PC-3 (cell line): ENCODE data around the gene GBE1. TPM values are rescaled to one million over a fixed set of nuclear protein-coding genes. Genes with fewer than 3 reads are reported as not detected.
"Not testable (repeated sequence)": the region's sequence is repeated elsewhere in the genome, so short reads cannot be mapped to it uniquely, and the experiment has no call there.

Experiments used
- ATAC-seq: fragments of 200-7000 bp; cut with Tn5 transposase; 2 replicates; pipeline ENCODE4 v1.9.1; 2020; ENCODE audit warnings: mild to moderate bottlenecking, moderate library complexity
- BruUV-seq: library from RNA; stranded (reverse); fragments of 400-500 nt; replicated peaks from 2 replicates; lab custom pipeline; 2021; lab: Mats Ljungman, UMichigan
- CTCF ChIA-PET: fragments of 300-600 bp; sonication (Branson Sonifier 250); formaldehyde crosslinking; loops from one replicate; lab custom pipeline; 2022; ENCODE audit warnings: antibody characterized with exemption; lab: Charles Lee
- POLR2A ChIA-PET: fragments of 300-600 bp; sonication (Branson Sonifier 250); formaldehyde crosslinking; loops from one replicate; lab custom pipeline; 2022; ENCODE audit warnings: antibody characterized with exemption; ENCODE audit not compliant: unreplicated experiment; lab: Charles Lee
- DNase-seq: peaks from one replicate; pipeline ENCODE4 v3.0.0-alpha.2; 2015
- H2AFZ ChIP-seq: fragments of 300-600 bp; sonication (generic); 2 replicates; pipeline ENCODE4 v1.6.0; 2016; ENCODE audit warnings: antibody characterized with exemption, low read length
- H3F3A ChIP-seq: fragments of 300-600 bp; sonication (generic); one replicate; pipeline ENCODE4 v1.6.0; 2017; ENCODE audit warnings: antibody characterized with exemption, low read length, control low read depth, mild to moderate bottlenecking; ENCODE audit not compliant: unreplicated experiment
- H3K27ac ChIP-seq: fragments of 300-600 bp; sonication (generic); 2 replicates; pipeline ENCODE4 v1.5.1; 2016; ENCODE audit warnings: mild to moderate bottlenecking, low read length
- H3K27me3 ChIP-seq: fragments of 300-600 bp; sonication (generic); 2 replicates; pipeline ENCODE4 v1.6.1; 2016; ENCODE audit warnings: low read length, mixed read lengths
- H3K36me3 ChIP-seq: fragments of 300-600 bp; sonication (generic); 2 replicates; pipeline ENCODE4 v1.6.1; 2016; ENCODE audit warnings: low read depth, mixed run types, low read length, mixed read lengths
- H3K4me1 ChIP-seq: fragments of 300-600 bp; sonication (generic); 2 replicates; pipeline ENCODE4 v1.5.1; 2016; ENCODE audit warnings: low read length; ENCODE audit not compliant: insufficient read depth
- H3K4me2 ChIP-seq: fragments of 300-600 bp; sonication (generic); 2 replicates; pipeline ENCODE4 v1.6.0; 2016; ENCODE audit warnings: low read length
- H3K4me3 ChIP-seq: fragments of 300-600 bp; sonication (generic); 2 replicates; pipeline ENCODE4 v1.5.1; 2016; ENCODE audit warnings: mild to moderate bottlenecking, low read length, mixed read lengths
- H3K79me2 ChIP-seq: fragments of 300-600 bp; sonication (generic); 2 replicates; pipeline ENCODE4 v1.6.1; 2017; ENCODE audit warnings: low read length, mixed read lengths
- H3K9ac ChIP-seq: fragments of 300-600 bp; sonication (generic); 2 replicates; pipeline ENCODE4 v1.6.0; 2016; ENCODE audit warnings: mild to moderate bottlenecking, low read length
- H3K9me2 ChIP-seq: fragments of 300-600 bp; sonication (generic); replicated peaks from 2 replicates; pipeline ENCODE4 v1.6.1; 2016; ENCODE audit warnings: mixed run types, low read length, mixed read lengths
- H3K9me3 ChIP-seq: fragments of 300-600 bp; sonication (generic); 2 replicates; pipeline ENCODE4 v1.6.1; 2016; ENCODE audit warnings: low read length, mixed read lengths
- H4K20me1 ChIP-seq: fragments of 300-600 bp; sonication (generic); 2 replicates; pipeline ENCODE4 v1.6.1; 2016; ENCODE audit warnings: low read length, mixed read lengths
- CTCF ChIP-seq: fragments of 300-600 bp; sonication (generic); conservative IDR thresholded peaks from 2 replicates; pipeline ENCODE4 v1.5.1; 2017; ENCODE audit warnings: antibody characterized with exemption, low read depth, mild to moderate bottlenecking, low read length
- EZH2 ChIP-seq: fragments of 300-600 bp; sonication (generic); IDR thresholded peaks from one replicate; pipeline ENCODE4 v1.6.1; 2017; ENCODE audit warnings: antibody characterized with exemption, mild to moderate bottlenecking, low read length; ENCODE audit not compliant: unreplicated experiment
- EZH2phosphoT487 ChIP-seq: fragments of 300-600 bp; sonication (generic); IDR thresholded peaks from 2 replicates; pipeline ENCODE4 v1.6.1; 2018; ENCODE audit warnings: mild to moderate bottlenecking, antibody characterized with exemption, low read length, borderline replicate concordance
- intact Hi-C: fragments of 100-400 bp; cut with micrococcal nuclease; formaldehyde crosslinking; loops from 2 replicates; pipeline ENCODE4 v1.9.0; 2023
- total RNA-seq: library from RNA; depleted of rRNA; stranded (reverse); fragments of >200 nt; gene quantifications from 2 replicates; pipeline ENCODE4 v1.2.3, GENCODE V29; 2014

The GBE1 gene
- total RNA-seq, 1 experiment from 2014 or later, result 57.7 TPM

- H3K79me2 ChIP-seq, result no peaks in the 10 kb centered on the region
- H2AFZ ChIP-seq, result no peak overlapping the region
- no peaks in the 10 kb centered on the region for H3K27me3 ChIP-seq
- intact Hi-C loops, result no loop called here
- no peak overlapping the region for H3K4me2 ChIP-seq
- H3K9ac ChIP-seq, result no peak overlapping the region
- DNase-seq (no peak), ATAC-seq (no peak)
- no peaks in the 10 kb centered on the region for H3K4me1 ChIP-seq
- H3K9me3 ChIP-seq, result no peaks in the 10 kb centered on the region
- no peaks in the 10 kb centered on the region for H3K9me2 ChIP-seq
- ChIA-PET CTCF (no interaction called here), POLR2A (no interaction called here)
- H3K4me3 ChIP-seq, result no peak overlapping the region
- H3F3A ChIP-seq, result no peaks in the 10 kb centered on the region
- H3K27ac ChIP-seq, result no peak overlapping the region
- no peaks in the 10 kb centered on the region for H4K20me1 ChIP-seq
- no TSS peak for BruUV-seq
- TF ChIP-seq EZH2phosphoT487 (no peak), EZH2 (no peak), CTCF (no peak)
- no peaks in the 10 kb centered on the region for H3K36me3 ChIP-seq
These were observed 263.7 kb downstream of the GBE1 start for GRCh38 chr3:81497572-81498251.

GRCh38 chr3:81496407-81497104 lies 264.9 kb downstream of the GBE1 start:
- intact Hi-C loops, result no loop called here
- DNase-seq (peak; percentile 18), ATAC-seq (no peak)
- H3K4me3 ChIP-seq, result no peak overlapping the region
- H4K20me1 ChIP-seq, result no peaks in the 10 kb centered on the region
- H3K9me2 ChIP-seq, result no peaks in the 10 kb centered on the region
- no peak overlapping the region for H3K27ac ChIP-seq
- no peak overlapping the region for H3K9ac ChIP-seq
- POLR2A ChIA-PET, result no interaction called here
- H3K36me3 ChIP-seq, result no peaks in the 10 kb centered on the region
- no peaks in the 10 kb centered on the region for H3K9me3 ChIP-seq
- CTCF ChIA-PET, result no interaction called here
- no peak overlapping the region for H2AFZ ChIP-seq
- no peaks in the 10 kb centered on the region for H3K79me2 ChIP-seq
- no TSS peak for BruUV-seq
- H3K4me2 ChIP-seq, result no peak overlapping the region
- H3K27me3 ChIP-seq, result no peaks in the 10 kb centered on the region
- no peak for TF ChIP-seq EZH2
- no peak for TF ChIP-seq EZH2phosphoT487
- TF ChIP-seq CTCF, result no peak
- H3F3A ChIP-seq, result no peaks in the 10 kb centered on the region
- no peaks in the 10 kb centered on the region for H3K4me1 ChIP-seq

GRCh38 chr3:81492471-81492870 lies 269.0 kb downstream of the GBE1 start:
- H3K9ac ChIP-seq, result not testable (repeated sequence)
- POLR2A ChIA-PET, result interaction anchor here (0.6 kb wide), 1 partner anchor 312 kb away, joined by 6 read pairs; no protein-coding TSS in a partner anchor

More at GRCh38 chr3:81492471-81492870, 269.0 kb downstream of the GBE1 start:
- H3K36me3 ChIP-seq, H3K79me2 ChIP-seq, H3K4me2 ChIP-seq, H3K4me1 ChIP-seq, H2AFZ ChIP-seq, H3K4me3 ChIP-seq, H3K9me3 ChIP-seq, H4K20me1 ChIP-seq, CTCF ChIA-PET, H3K9me2 ChIP-seq, H3F3A ChIP-seq, BruUV-seq, ATAC-seq, H3K27me3 ChIP-seq, DNase-seq, H3K27ac ChIP-seq: not testable (repeated sequence)
- intact Hi-C loops, result loop anchor here (5.0 kb wide), 1 partner anchor 65 kb away; no protein-coding TSS in a partner anchor
